Tibial nerve (tissue), 3 donors: Measurements from ENCODE around the gene PHF20.

Experiments used
- CTCF ChIP-seq, 5 experiments: fragments of 200-600 bp in 3 of 5; fragments of 450-650 bp in 2 of 5; sonication (generic) in 3 of 5; IDR thresholded peaks; one replicate each; pipeline ENCODE4 v1.5.1; 2016 to 2019; ENCODE audit warnings: antibody characterized with exemption in 5 of 5, mild to moderate bottlenecking in 3 of 5, moderate library complexity in 2 of 5
- POLR2A ChIP-seq, 2 donors: fragments of 450-650 bp; IDR thresholded peaks; one replicate each; pipeline ENCODE4 v1.6.1; 2017; ENCODE audit warnings: antibody characterized with exemption in 2 of 2, mild to moderate bottlenecking in 2 of 2, moderate library complexity in 2 of 2

GRCh38 chr20:35731469-35731788 lies 40.4 kb upstream of the PHF20 start:
- no peak for TF ChIP-seq POLR2A (IDR thresholded peaks at IDR 0.05)
- no peak for TF ChIP-seq CTCF (IDR thresholded peaks at IDR 0.05)
